Calu3 (cell line): ENCODE data around the gene VEGFD. TPM values are rescaled to one million over a fixed set of nuclear protein-coding genes. Genes with fewer than 3 reads are reported as not detected.

Experiments used
- BruUV-seq: library from RNA; stranded (reverse); fragments of 400-500 nt; replicated peaks from 2 replicates; lab custom pipeline; 2021; lab: Mats Ljungman, UMichigan
- CTCF ChIA-PET: fragments of 300-600 bp; sonication (Branson Sonifier 250); formaldehyde crosslinking; loops from one replicate; lab custom pipeline; 2022; ENCODE audit warnings: antibody characterized with exemption; lab: Charles Lee
- DNase-seq: peaks from one replicate; pipeline ENCODE4 v3.0.0; 2022
- H3K27ac Mint-ChIP-seq: one replicate; pipeline ENCODE4 v1.8.0; 2022; ENCODE audit warnings: mixed read lengths; ENCODE audit not compliant: unreplicated experiment
- H3K27me3 Mint-ChIP-seq: one replicate; pipeline ENCODE4 v1.8.0; 2022; ENCODE audit warnings: mixed read lengths; ENCODE audit not compliant: unreplicated experiment
- H3K36me3 Mint-ChIP-seq: one replicate; pipeline ENCODE4 v1.8.0; 2022; ENCODE audit warnings: mild to moderate bottlenecking, moderate library complexity, mixed read lengths; ENCODE audit not compliant: insufficient read depth, unreplicated experiment
- H3K4me1 Mint-ChIP-seq: one replicate; pipeline ENCODE4 v1.8.0; 2022; ENCODE audit warnings: mild to moderate bottlenecking, low read depth, mixed read lengths; ENCODE audit not compliant: unreplicated experiment
- H3K4me3 Mint-ChIP-seq: one replicate; pipeline ENCODE4 v1.8.0; 2022; ENCODE audit warnings: mild to moderate bottlenecking, low read depth, moderate library complexity, mixed read lengths; ENCODE audit not compliant: unreplicated experiment
- H3K9me3 Mint-ChIP-seq: one replicate; pipeline ENCODE4 v1.8.0; 2022; ENCODE audit warnings: low read depth, mixed read lengths; ENCODE audit not compliant: unreplicated experiment
- intact Hi-C: fragments of 100-400 bp; cut with micrococcal nuclease; formaldehyde crosslinking; loops from one replicate; pipeline ENCODE4 v1.10.0; 2022; ENCODE audit not compliant: unreplicated experiment
- total RNA-seq: library from RNA; stranded (reverse); gene quantifications from 2 replicates; pipeline ENCODE4 v1.2.3, GENCODE V29; 2022
- TF ChIP-seq, protein P1 (sequence below): fragments of 200-600 bp; IDR thresholded peaks from one replicate; pipeline ENCODE4 v1.8.0; 2022; ENCODE audit warnings: antibody characterized with exemption; ENCODE audit not compliant: unreplicated experiment

Gene VEGFD
- total RNA-seq, 1 experiment from 2014 or later, result 0.97 TPM

DNA sequence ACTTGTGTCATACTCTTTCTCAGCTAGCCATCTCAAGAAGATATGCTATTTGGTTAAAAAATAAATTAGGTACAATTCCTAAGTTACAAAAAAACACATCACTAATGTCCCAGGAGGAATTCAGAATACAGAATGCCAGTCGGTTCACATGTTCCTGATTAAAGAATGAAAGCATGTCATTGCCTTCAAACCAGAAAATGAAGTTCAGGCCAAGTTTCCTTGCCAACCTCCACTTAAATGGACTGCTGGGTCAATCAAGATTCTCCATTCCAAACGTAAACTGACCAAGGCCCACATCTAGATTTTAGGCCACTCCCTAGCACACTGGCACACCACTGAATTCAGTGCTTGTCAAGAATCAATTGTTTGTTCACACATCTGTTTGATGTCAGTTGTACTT lies 55.4 kb downstream of the VEGFD start:
- H3K4me3 Mint-ChIP-seq, result no peak overlapping the region
- H3K9me3 Mint-ChIP-seq, result no peaks in the 10 kb centered on the region
- H3K36me3 Mint-ChIP-seq, result peaks cover 21% of the 10 kb centered on the region
- CTCF ChIA-PET, result no interaction called here
- no peak overlapping the region for H3K27ac Mint-ChIP-seq
- H3K4me1 Mint-ChIP-seq, result peaks cover 8% of the 10 kb centered on the region
- TF ChIP-seq, protein P1, sequence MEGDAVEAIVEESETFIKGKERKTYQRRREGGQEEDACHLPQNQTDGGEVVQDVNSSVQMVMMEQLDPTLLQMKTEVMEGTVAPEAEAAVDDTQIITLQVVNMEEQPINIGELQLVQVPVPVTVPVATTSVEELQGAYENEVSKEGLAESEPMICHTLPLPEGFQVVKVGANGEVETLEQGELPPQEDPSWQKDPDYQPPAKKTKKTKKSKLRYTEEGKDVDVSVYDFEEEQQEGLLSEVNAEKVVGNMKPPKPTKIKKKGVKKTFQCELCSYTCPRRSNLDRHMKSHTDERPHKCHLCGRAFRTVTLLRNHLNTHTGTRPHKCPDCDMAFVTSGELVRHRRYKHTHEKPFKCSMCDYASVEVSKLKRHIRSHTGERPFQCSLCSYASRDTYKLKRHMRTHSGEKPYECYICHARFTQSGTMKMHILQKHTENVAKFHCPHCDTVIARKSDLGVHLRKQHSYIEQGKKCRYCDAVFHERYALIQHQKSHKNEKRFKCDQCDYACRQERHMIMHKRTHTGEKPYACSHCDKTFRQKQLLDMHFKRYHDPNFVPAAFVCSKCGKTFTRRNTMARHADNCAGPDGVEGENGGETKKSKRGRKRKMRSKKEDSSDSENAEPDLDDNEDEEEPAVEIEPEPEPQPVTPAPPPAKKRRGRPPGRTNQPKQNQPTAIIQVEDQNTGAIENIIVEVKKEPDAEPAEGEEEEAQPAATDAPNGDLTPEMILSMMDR, result no peak
- DNase-seq, result no peak
- intact Hi-C loops, result no loop called here
- BruUV-seq, result no TSS peak
- H3K27me3 Mint-ChIP-seq, result no peaks in the 10 kb centered on the region

DNA sequence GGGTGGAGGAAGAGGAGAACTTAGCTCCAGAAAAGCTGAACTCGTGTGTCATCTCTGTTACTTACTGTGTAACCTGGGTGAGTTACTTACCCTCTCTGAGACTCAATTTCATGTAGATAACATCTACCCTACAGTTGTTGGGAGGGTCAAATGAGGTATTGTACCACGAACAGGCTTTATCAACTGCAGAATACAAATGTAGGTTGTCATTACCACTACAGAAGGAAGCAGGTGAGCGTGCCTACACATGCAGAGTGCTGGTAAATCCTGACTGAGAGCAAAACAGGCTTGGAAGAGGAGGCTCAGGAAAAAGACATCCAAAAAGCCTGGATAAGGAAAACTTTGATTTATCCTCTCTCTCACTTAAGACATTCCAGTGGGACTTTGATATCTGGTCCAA lies 56.1 kb downstream of the VEGFD start:
- intact Hi-C loops, result no loop called here
- H3K27me3 Mint-ChIP-seq, result no peaks in the 10 kb centered on the region
- peaks cover 8% of the 10 kb centered on the region for H3K4me1 Mint-ChIP-seq
- DNase-seq, result no peak
- no TSS peak for BruUV-seq
- H3K9me3 Mint-ChIP-seq, result no peaks in the 10 kb centered on the region
- no peak overlapping the region for H3K4me3 Mint-ChIP-seq
- H3K36me3 Mint-ChIP-seq, result peaks cover 15% of the 10 kb centered on the region
- no peak overlapping the region for H3K27ac Mint-ChIP-seq
- CTCF ChIA-PET, result no interaction called here
- TF ChIP-seq, protein P1, result no peak

DNA sequence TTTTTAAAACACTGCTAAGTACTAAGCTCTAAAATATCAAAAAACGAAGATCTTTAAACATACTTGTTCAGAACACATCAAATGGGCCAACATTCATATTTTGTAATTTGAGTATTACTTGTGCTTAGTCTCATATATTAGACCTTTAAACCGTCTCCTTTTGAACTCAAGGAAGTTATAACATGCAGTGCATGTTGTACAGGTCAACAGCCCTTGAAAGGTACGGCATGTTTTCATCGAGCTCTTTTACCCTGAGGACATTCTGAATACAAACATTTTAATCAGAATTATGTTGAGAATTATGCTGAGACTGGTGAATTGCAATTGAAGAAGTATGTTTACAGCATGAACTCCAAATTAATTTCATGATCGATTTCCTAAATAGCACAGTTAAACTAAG lies 61.7 kb downstream of the VEGFD start:
- Mint-ChIP-seq H3K27me3 (no peaks in the 10 kb centered on the region), H3K27ac (no peak overlapping the region), H3K4me1 (no peaks in the 10 kb centered on the region), H3K9me3 (no peaks in the 10 kb centered on the region), H3K36me3 (peaks cover 16% of the 10 kb centered on the region), H3K4me3 (no peak overlapping the region)
- TF ChIP-seq, protein P1, result no peak
- BruUV-seq, result no TSS peak
- DNase-seq, result no peak
- intact Hi-C loops, result no loop called here
- CTCF ChIA-PET, result no interaction called here

DNA sequence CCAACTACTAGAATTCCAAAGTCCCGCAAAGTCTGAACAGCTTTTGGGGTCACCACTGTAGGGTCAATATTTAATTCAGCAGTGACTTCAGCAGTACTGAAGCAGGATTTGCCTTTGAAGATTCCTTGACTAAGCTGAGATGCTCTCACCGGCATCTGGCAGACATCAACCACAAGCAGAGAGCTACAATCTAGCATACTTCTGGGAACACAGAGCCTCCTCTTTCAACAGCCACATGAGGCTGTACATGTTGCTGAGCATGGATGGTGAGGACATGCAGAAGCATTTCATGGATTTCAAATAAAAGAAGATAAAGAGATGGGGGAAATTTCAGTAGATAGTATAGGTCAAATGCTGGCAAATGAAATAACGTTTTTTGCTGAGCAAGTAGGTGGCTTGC lies 62.1 kb downstream of the VEGFD start:
- intact Hi-C loops, result no loop called here
- peaks cover 16% of the 10 kb centered on the region for H3K36me3 Mint-ChIP-seq
- BruUV-seq, result no TSS peak
- no peak for DNase-seq
- H3K27me3 Mint-ChIP-seq, result no peaks in the 10 kb centered on the region
- H3K4me1 Mint-ChIP-seq, result no peaks in the 10 kb centered on the region
- no peak overlapping the region for H3K27ac Mint-ChIP-seq
- no peaks in the 10 kb centered on the region for H3K9me3 Mint-ChIP-seq
- TF ChIP-seq, protein P1, result no peak
- CTCF ChIA-PET, result no interaction called here
- H3K4me3 Mint-ChIP-seq, result no peak overlapping the region

DNA sequence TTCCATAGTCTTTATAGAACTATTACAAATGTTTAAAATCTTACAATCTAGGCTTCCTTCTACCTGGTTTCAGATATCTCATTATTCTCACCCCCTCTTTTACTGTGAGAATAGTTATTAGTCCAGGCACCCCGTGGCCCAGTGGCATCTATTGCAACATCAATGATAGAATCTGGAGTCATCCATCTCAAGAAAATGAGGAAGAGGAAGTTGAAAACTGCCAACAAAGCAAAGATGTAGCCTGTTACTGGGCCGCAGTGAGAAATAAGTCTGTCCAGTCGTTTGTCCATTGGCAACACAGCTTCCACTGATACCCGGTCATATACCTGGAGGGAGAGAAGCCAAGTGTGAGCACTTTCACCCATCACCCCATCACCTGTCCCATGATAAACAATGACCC lies 62.8 kb downstream of the VEGFD start:
- no peak for DNase-seq
- no peak overlapping the region for H3K27ac Mint-ChIP-seq
- peaks cover 16% of the 10 kb centered on the region for H3K36me3 Mint-ChIP-seq
- CTCF ChIA-PET, result no interaction called here
- TF ChIP-seq, protein P1, result no peak
- intact Hi-C loops, result no loop called here
- no TSS peak for BruUV-seq
- H3K4me3 Mint-ChIP-seq, result no peak overlapping the region
- H3K9me3 Mint-ChIP-seq, result no peaks in the 10 kb centered on the region
- H3K4me1 Mint-ChIP-seq, result no peaks in the 10 kb centered on the region
- H3K27me3 Mint-ChIP-seq, result no peaks in the 10 kb centered on the region
